ENCODE results near the gene NTN5. TPM values are rescaled to one million over a fixed set of nuclear protein-coding genes. Genes with fewer than 3 reads are reported as not detected.
A peak's percentile ranks its signal among the peaks of the same experiment; 100 is the strongest.

NTN5 gene
- total RNA-seq, 1 experiment from 2014 or later, result 1.3 TPM

DNA sequence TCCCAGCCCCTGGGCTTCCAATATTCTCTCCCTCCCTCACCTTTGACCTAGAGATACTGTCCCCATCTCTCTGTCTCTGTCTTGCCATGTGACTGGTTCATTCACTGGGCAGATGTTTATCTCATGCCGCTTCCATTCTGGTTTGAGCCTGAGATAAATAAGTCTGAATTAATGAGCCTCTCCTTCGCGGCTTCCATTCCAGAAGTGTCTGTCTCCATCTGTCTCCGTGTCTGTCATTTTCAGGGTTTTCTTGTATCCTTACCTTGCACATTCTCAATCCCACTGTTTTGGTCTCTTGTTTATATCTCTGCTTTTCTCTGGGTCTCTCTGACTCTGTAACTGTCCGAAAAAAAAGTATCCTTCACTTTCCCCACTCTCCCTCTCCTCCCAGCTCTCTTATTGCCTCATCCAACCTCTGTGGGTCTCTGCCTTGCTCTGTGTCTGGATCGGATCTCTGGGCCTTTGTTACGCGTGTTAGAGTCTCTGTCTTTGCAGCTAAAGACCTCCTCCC, 49.2 kb downstream of the NTN5 start:
- DNase-seq (ENCODE audit: low spot score), result no peak

DNA sequence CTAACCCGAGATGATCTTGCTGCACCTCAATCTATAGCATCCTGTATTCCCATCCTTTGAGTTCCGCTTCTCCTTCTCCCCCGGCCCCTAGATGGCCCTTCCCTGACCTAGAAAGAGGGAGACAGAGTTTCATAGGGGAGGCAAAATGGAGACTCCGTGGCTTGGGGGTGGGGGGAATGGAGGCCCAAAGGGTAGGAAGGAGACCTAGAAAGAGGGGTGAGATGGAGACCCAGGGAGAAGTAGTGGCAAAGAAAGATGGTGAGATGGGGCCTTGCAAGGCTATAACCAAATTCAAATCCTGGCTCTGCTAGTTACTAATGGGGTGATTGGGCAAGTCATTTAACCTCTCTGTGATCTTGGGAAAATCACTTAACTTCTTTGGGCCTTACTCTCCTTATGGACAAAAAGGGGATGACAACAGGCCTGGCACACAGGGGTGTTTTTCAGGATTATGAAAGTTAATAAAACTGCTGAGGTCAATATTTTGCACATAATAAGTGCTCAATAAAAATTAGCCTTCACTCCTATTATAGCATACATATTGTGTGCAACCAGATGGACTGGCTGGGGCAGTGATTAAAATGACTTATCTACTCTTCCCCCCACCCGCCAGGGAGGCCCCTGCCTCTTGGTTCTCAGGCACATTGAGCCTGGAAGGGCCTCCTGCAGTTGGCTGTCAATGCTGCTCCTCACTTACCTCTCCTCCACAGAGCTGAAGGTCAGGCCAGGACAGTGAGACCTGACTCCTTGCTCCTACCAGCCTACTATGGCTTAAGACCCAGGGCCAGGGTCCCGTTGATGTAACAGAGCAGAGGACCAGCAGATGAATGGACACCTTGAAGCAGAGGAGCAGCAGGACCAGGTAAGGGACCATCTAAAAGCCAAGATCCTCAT, 52.9 kb downstream of the NTN5 start:
- no peak for DNase-seq (ENCODE audit: low spot score)
- in situ Hi-C loops (cut with HindIII; ENCODE audit: low sequenced_read_pairs), result no loop called here

More for the DNA sequence above, 49.2 kb downstream of the NTN5 start:
- in situ Hi-C loops (cut with HindIII; ENCODE audit: low sequenced_read_pairs), result no loop called here

DNA sequence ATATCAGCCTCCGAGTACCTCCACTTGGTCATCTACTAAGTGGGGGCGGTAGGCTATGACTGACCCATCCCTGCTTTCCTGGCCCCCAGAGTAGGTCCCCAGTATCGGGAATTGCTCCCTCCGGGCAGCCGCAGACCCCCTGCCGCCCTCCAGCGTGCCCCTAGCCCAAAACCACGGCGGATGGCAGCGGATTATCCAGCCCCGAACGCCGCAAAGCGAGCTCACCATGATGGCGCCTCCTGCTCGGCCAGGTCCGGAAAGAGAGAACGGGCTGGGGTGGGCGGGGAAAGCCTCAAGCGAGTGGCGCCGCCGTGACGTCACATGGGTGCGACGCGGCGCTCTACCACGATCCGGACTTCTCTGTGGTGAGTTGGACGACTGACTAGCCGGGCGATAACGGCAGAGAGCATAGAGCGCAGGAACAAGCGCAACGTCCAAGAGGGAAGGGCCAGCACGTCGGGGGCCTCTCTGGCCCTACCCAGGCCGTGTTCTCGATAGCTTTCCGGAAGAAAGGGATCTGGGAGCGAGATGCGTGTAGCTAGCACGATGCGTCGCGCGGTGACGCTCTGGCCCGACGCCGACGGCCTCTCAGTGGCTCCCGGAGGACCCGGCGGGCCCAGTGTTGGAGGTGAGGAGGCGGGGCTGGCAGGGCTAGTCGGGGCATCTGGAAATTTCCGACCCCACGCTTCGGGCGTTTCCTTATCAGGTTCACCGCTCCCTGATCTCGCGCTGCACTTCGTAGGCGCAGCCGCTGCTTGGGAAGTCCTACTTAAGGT, 53.7 kb downstream of the NTN5 start, which contains the start of the genes RPL18 and SPHK2:
RPL18 (minus strand) TSS at position 263 of the 776 bp plus-strand sequence; CDS start at position 228, 35 bp downstream.
SPHK2 (plus strand) TSS at position 591 of the 776 bp plus-strand sequence. CDS start 1,009 bp downstream, outside the sequence.
- peak; percentile 100 for DNase-seq (ENCODE audit: low spot score)
- in situ Hi-C loops (cut with HindIII; ENCODE audit: low sequenced_read_pairs), result no loop called here

DNA sequence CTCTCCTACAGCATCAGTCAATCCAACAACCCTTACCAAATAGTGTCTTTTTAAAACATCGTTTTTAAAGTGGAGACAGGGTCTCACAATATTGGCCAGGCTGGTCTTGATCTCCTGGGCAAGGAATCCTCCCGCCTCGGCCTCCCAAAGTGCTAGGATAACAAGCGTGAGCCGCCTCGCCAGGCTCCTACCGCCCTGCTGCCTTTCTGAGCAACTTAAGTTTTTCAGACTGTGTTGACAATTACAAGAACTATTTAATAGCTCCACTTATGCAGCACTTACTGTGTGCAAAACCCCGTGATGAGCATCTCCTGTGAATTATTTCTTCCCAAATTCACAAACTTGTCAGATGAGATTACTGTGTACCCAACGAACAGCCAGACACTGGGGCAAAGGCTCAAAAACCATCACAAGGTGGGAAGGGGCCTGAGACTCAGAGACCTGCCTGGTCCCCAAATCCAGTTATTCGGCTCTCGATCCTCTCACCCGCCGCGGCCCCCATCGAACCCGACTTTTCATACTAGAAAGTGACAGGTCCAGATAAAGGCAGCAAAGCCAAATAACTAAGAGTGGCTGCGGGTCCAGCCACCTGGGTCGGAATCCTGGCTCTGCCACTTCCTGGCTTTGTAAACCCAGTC, 54.4 kb downstream of the NTN5 start:
- no peak for DNase-seq (ENCODE audit: low spot score)
- in situ Hi-C loops (cut with HindIII; ENCODE audit: low sequenced_read_pairs), result no loop called here

DNA sequence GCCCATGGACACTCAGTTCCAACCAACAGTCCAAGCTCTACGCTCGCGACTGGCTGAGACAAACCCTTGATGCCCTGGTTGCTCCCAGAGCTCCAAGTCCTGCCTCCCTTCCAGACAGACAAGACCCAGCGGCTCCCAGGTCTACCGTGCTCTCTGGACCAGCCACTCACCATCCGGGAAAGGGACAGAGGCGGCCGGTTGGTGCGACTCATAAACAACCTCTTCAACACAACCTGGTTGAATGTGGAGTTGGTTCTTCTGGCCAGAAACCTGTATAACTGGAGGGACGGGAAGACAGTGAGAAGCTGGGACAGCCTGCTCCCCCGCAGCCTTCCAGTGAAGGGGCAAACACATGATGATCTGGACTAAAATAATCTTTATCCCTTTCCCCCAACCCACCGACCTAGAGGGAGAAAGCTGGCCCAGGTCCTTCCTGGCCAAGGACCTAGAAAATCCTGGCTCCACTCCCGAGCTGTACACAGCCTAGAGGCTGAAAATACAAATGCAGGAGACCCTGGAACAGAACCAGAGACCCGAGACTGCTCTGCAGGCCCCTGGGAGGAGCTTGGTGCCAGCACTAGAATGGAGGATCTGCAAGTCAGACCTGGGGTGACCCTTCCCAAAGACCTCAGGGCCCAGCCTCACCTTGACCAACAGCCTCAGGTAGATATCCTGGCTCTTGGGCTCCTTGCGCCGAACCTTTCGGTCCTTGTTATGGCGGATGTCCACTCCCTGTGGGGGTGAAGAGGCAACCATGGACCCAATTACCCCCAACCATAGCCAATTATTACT, 55.5 kb downstream of the NTN5 start:
- in situ Hi-C loops (cut with HindIII; ENCODE audit: low sequenced_read_pairs), result no loop called here
- peak; percentile 37 for DNase-seq (ENCODE audit: low spot score)

DNA sequence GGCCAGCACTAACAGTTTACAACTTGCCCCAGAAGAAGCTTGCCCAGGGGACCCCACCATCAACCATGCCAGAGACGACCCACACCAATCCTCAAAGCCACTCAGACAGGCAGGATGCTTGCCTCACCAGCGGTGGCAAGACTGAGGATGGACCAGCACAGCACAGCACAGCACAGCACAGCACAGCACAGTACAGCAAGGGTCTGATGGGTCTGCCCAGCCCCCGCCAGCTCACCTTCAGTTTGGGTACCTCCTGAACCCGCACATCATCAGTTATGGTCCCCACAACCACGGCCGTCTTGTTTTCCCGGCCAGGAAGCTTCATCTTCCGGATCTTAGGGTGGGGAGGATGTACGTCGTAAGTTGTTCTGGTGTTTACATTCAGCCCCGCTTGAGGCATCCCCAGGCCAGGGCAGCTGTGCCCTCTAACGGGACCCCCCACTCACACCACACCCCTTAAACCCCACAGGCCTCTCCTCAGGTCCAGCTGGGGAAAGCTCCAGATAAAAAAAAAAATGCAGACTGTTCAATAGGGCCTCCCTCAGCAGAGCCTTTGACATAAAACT, 56.2 kb downstream of the NTN5 start:
- in situ Hi-C loops (cut with HindIII; ENCODE audit: low sequenced_read_pairs), result no loop called here
- no peak for DNase-seq (ENCODE audit: low spot score)

DNA sequence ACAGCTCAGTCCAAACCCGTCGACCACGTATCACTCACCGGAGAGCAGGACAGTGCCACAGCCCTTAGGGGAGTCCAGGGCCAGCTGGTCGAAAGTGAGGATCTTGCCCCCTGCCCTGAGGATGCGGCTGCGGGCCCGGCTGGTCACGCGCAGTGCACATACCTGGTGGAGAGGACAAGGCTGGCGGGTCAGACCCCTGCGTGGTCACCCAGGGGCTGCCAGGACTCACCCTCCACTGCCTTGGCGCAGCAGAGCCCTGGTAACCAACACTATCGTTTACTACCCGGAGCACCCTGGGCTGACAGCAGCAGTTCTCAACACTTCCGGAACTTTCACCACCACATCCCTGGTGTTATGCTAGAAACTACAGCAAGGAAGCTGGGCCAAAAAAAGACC, 56.8 kb downstream of the NTN5 start:
- in situ Hi-C loops (cut with HindIII; ENCODE audit: low sequenced_read_pairs), result no loop called here
- DNase-seq (ENCODE audit: low spot score), result peak; percentile 7

DNA sequence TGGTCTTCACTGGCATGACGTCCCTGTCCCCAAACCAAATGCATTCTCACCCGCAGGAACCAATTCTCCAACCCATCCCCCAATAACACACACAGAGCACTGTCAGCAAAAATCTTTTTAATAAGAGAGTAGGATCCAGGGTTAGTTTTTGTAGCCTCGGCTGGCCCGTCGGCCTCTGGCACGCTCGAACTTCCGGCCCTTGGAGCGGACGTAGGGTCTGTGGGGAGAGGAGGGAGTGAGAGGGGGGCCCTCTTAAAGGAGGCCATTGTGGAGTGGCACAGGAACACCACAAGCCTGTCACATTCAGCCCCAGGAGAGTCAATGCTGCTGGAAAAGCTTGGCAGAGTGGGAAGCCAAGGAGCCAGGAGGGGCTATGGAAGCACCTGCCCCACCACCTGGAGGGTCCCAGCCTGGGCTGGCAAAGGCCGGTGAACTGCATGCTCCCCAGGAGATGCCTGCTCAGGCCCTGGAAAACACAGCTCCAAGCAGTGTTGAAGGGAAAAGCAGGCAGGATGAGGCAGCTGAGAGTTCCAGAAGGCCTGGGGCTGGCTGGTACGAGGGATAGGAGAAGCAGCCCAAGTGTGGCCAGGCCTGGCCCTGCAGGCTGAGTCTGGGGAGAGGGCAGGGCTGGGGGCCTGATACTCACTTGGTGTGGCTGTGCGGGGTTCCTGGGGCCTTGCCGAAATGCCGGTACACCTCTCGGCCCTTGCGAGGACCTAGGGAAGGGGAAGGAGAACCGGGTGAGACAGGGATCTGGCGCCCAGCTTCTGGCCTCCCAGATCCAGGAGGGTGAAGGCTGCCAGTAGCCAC, 57.4 kb downstream of the NTN5 start:
- in situ Hi-C loops (cut with HindIII; ENCODE audit: low sequenced_read_pairs), result no loop called here
- DNase-seq (ENCODE audit: low spot score), result peak; percentile 14

DNA sequence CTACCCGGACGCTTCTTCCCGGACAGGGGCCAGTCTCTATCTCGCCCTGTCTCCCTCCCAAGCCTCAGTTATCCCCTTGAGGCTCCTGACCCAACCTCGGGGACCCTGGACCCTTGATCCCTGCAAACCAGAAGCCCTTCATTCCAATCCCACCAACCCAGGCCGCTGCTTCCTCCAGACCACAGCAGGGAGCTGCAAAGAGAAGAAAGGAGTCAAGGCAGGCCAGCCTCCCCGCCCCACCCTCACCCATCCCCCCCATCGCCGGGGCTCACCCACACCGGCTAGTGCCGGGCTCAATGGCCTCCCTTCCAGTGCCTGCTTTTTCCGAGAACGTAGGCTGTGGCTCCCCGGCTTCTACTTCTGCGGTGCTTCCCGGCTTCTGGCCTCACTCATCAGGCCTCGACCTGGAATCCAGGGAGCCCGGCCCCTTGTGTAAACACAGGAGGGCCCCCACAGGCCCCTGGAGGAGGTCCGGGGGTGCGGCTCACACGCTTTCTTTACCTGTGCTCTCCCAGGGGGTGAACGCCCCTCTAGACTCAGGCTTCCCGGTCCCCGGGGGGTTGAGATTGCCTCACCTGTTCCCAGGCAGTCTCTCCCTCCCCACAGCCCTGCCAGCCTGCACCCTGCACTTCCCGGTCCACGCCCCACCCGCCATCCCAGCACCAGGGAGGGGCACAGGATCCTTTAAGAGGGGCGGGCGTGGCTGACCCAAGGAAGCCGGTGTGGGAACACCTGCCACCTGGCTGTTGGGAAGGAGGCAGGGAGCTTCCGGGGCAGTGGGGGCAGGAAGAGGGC, 58.2 kb downstream of the NTN5 start, which contains the start of gene FAM83E:
FAM83E (minus strand) TSS at position 641 of the 795 bp plus-strand sequence. CDS start 1,704 bp downstream, outside the sequence.
- peak; percentile 27 for DNase-seq (ENCODE audit: low spot score)
- in situ Hi-C loops (cut with HindIII; ENCODE audit: low sequenced_read_pairs), result no loop called here

DNA sequence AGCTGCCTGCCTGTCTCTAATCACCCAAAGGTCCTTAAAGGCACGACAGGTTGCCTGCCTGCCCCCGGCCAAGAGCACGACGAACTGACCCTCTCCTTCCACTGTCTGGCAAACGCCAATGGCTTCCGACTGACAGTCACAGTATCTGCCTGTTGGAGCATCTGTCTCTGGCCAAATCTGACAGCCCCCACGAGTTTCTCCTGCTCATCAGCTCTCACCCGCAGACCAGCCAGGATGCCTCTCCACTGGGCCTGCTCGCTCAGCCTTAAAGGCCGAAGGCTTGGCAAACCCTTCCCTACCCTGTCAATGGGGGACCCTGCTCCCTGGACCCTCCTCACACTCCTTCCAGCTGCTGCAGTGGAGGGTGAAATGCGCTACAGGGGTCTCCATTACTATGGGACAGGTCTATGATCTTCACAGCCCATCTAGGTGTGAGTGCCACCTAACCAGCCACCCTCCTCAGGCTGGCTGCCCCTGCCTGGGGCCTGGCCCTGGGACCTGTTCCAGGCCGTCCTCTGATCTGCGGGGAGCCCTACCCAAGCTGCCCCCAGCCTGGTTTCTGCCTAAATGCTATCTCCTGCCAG, 58.9 kb downstream of the NTN5 start:
- peak; percentile 54 for DNase-seq (ENCODE audit: low spot score)
- in situ Hi-C loops (cut with HindIII; ENCODE audit: low sequenced_read_pairs), result no loop called here

DNA sequence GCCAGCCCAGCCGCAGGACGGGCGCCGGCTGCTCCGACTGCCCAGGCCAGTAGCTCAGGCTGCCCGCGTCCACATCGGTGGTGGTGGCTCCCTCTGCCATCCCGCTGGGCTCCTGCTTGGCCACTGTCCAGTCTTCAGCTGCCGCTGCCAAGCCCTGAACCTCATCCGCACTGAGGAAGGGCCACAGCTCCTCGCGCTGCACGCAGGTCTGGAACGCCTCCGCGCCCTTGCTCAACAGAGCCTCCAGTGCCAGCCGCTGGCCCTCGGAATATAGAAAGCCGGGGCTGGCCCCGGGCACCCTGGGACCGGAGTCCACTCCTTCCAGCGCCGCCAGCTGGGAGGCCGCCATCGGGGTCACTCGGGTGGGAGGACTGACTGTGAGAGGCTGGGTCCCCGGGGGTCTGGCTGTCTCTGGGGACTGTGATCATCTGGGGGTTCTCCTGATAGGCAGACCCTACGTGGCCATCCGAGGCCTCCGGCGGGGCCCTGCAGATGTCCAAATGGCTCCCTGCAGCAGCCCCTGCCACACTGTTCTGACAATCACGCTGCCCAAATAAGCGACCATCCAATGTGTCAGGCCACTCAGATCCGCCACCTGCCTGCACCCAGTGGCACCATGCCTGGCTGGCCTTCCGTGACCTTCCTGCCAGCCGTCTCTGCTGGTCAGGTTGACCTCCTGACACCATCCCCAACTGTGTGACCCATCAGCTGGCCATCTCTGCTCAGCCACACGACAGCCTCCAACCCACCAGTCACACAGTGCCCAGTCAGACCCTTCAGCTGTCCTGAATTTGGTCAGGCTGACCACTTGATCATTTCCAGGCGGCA, 59.6 kb downstream of the NTN5 start:
- in situ Hi-C loops (cut with HindIII; ENCODE audit: low sequenced_read_pairs), result no loop called here
- peak; percentile 75 for DNase-seq (ENCODE audit: low spot score)

DNA sequence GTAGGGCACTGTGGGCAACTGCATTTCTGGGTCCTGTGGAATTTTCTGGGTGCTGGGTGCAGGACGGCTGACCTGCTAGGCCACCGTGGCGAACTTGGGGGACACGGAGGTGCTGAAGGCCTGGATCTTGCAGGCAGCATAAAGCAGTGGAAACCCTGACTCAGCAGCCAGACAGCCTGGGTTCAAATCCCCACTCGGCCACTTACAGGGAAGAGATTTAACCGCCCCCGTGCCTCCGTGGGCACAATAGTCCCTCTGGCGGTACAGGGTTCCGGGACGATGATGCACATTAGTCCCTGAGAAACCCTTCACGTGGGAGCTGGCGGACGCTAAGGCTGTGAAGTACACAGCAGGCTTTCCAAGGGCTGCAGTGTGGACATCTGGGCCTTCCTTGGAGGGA, 60.9 kb downstream of the NTN5 start:
- no peak for DNase-seq (ENCODE audit: low spot score)
- in situ Hi-C loops (cut with HindIII; ENCODE audit: low sequenced_read_pairs), result no loop called here

All from G401 (cell line).